Stimulated activated CD4-positive, alpha-beta T cell treated with anti-CD3 and anti-CD28 coated beads, Interleukin-4, amount 100 ng/mL, for 4 hours (primary cell): ENCODE results near the gene STIL.

ENCODE experiments used
- DNase-seq, 2 experiments: peaks; one replicate each; pipeline ENCODE4 v3.0.0-alpha.2; 2020

STIL gene

GRCh38 chr1:47232187-47232874, 81.6 kb downstream of the STIL start, which contains the start of gene TAL1:
TAL1 (minus strand) TSS chr1:47232225; CDS start chr1:47225888, 6,337 bp downstream.
- DNase-seq = no peak

GRCh38 chr1:47231301-47232186, 82.4 kb downstream of the STIL start:
- DNase-seq = no peak

GRCh38 chr1:47230692-47231300, 83.2 kb downstream of the STIL start:
- DNase-seq = no peak

GRCh38 chr1:47229886-47230691, 83.9 kb downstream of the STIL start:
- no peak for DNase-seq

GRCh38 chr1:47229031-47229885, 84.7 kb downstream of the STIL start:
- DNase-seq = no peak

- DNase-seq = no peak
Measured at GRCh38 chr1:47228644-47229030, 85.3 kb downstream of the STIL start.

- no peak for DNase-seq
Measured at GRCh38 chr1:47227341-47228232, 86.4 kb downstream of the STIL start.

- no peak for DNase-seq
Measured at GRCh38 chr1:47226839-47227215, 87.1 kb downstream of the STIL start.

- no peak for DNase-seq
Measured at GRCh38 chr1:47226121-47226838, 87.7 kb downstream of the STIL start.

- no peak for DNase-seq
Measured at GRCh38 chr1:47225430-47226100, 88.4 kb downstream of the STIL start.

- DNase-seq = no peak
Measured at GRCh38 chr1:47224676-47225399, 89.1 kb downstream of the STIL start.

GRCh38 chr1:47223921-47224675, 89.8 kb downstream of the STIL start:
- DNase-seq = no peak

- DNase-seq = no peak
Measured at GRCh38 chr1:47223174-47223920, 90.6 kb downstream of the STIL start.

GRCh38 chr1:47222476-47222875, 91.5 kb downstream of the STIL start:
- no peak for DNase-seq

- DNase-seq = no peak
Measured at GRCh38 chr1:47219590-47220220, 94.2 kb downstream of the STIL start.

GRCh38 chr1:47219001-47219400, 94.9 kb downstream of the STIL start:
- DNase-seq = no peak
